ENCODE data around the gene PGF.
"Not testable (repeated sequence)": the region's sequence is repeated elsewhere in the genome, so short reads cannot be mapped to it uniquely, and the experiment has no call there.

The PGF gene

DNA sequence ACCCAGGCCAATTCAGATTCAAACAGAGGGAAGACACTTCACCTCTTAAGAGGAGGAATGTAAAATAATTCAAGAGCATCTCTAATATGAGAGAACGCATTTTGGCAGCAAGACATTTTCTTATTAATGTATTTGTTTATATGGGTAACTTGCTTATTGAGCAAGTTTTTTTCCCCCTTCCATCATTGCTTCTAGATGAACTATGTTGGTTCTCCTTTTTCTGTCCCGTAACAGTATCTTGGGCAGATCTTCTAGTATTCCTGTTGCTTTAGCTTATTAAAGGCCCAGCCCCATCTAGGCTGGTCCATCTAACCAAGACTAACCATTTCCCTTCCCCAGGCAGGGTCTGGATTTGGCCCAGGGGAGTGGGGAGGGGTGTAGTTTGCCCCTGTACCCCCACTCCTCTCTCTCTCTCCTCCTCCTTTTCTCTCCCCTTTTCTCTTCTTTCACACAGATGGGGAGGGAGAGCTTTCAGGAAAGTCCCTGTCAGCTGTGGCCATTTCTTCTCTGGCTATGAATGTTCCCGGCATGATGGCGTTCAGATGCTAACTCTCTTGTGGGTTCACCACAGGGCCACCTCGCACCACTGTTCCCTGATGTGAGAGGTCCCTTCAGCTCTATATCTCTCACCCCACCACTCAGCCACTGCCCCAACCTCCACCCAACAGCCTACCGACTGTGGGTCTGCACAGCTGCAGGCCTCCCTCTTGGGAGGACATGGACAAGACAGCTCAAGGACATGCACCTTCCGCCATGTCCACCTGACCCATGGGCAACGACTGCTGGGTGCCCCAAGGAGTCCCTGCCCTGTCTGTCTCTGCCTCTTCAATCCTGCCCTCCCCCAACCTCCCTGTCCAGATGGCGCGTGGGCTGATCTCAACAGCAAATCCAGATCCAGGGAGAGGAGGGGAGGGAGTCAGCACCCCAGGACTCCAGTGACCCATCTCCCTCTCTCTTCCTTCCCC is 16.6 kb downstream of the PGF start:
- DNase-seq: no peak

DNA sequence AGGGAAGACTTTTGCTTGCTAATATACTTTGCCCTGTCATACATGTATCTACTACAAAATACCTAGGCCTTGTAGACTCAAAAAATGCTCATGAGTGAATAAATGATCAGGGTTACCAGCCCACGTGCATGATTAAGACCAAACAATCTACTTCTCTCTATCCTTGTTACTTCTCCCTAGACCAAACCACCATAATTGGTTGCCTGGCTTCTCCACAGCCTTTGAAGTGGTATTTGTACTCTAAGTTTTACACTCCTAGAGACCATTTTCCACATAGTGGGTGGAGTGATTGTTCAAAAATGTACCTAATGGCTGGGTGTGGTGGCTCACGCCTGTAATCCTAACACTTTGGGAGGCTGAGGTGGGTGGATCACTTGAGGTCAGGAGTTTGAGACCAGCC is 18.2 kb downstream of the PGF start:
- no peak for DNase-seq

DNA sequence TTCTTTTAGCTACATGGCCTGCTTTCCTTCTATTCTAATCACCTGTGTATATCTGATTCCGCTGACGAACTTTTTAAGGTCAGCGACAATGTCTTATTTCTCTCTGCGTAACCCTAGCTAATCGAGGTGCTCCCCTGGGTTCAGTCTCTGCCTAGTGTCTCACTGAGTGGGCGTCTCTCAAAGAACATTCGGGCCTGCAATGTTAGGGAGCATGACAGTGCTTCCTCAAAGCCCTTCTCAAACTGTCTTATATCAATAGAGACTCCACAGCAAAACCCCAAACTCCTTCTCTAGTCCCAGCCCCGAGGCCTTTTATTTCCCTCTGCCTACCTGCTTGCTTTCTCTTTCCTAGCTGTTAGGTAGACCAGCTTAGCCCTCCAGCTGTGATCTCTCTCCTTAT is 18.7 kb downstream of the PGF start:
- DNase-seq: no peak

DNA sequence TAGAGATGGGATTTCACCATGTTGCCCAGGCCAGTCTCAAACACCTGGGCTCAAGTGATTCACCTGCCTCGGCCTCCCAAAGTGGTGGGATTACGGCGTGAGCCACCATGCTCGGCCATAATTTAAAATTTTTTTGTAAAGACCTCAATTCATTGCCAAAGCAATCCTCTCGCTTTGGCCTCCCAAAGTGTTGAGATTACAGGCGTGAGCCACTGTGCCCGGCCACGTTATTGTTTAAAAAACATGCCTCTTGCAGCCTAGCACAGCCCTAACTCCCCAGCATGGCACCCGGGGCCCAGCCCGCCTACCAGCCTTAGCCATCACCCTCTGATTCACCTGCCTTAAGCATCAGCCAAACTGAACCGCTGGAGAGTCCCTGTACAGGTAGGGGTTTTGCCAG is 19.2 kb downstream of the PGF start:
- DNase-seq: no peak

DNA sequence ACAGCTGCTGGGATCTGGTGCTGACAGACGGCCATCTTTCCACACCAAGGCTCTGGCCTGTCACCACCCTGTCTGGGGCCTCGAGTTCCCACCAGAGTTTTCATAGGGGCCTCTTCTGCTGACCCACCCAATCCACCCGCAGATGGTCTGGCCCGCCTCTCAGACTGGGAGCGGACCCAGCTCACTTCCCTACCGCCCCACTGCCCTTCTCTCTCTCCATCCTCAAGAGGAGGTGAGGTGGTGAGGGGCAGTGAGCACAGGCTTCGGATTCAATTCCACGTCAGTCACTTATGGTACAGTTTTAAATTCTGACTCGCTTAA is 20.1 kb downstream of the PGF start:
- no peak for DNase-seq

DNA sequence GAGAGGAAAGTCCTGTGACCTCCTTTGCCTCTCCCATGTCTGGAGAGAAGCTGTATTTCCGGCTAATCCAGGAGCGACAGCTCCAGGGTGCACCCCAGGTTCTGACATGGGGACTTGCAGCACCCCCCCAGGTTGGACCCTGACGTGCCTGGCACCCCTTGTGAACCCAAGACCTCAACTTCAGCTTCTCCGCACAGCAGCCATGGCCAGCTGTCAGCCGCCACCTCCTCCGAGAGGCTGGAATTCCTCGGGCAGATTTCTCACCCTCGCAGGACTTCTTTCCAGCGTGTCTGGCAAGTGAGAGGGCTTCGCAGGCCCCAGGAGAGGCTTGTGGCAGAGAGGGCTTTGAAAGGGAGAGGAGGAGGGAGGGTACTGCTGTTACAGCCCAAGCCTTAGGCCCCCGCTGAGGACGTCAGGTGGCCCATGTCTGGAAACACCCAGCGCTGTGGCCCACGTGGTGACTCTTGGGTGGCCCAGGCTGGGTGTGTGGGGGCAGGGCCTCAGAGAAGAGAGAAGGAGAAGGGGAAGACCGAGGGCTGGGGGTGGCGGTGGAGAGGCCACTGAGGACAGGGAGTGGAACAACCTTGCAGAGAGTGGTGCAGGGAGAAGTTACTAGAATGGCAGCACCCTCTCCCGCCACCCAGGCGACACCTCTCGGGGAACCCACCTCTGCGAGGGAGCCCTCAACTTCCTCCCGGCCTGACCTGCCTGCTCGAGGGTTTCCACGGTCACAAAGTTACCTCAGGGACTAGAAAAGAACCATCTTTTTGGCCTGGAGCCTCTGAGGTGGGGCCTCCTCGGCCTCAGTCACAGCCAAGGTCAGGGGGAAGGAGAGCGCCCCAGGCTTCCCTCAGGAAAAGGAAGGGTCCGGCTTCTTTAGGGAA is 20.7 kb downstream of the PGF start:
- no peak for DNase-seq

DNA sequence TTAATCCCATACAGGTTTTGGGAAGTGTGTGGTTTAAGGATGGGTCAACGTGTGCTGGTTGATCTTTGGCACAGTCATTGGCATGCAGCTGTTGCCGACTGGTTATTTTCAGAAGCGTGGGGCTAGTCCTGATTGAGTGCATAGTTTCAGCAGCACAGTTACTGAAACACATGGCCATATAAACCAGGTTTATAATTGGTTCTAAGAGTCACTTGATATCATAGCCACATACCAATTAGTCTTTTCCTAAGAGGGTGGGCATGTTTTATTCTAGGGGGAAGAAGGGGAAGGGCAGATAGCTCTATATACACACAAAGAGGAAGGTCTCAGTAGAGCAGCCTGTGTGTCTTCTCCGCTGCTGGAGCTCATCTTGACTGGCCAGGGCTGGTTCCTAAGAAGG is 21.4 kb downstream of the PGF start:
- no peak for DNase-seq

DNA sequence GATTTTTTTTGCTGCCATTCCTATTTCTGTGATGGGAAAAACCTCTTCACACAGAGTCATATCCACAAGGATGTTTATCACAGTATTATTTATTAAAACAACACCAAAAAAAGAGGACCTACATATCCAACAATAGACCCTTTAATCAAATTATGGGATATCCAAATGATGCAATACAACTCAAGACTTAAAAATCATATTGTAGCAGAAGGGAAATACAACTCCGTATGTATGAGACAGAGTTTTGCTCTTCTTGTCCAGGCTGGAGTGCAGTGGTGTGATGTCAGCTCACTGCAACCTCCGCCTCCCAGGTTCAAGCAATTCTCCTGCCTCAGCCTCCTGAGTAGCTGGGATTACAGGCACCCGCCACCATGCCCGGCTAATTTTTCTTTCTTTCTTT is 22.5 kb downstream of the PGF start:
- not testable (repeated sequence) for DNase-seq

DNA sequence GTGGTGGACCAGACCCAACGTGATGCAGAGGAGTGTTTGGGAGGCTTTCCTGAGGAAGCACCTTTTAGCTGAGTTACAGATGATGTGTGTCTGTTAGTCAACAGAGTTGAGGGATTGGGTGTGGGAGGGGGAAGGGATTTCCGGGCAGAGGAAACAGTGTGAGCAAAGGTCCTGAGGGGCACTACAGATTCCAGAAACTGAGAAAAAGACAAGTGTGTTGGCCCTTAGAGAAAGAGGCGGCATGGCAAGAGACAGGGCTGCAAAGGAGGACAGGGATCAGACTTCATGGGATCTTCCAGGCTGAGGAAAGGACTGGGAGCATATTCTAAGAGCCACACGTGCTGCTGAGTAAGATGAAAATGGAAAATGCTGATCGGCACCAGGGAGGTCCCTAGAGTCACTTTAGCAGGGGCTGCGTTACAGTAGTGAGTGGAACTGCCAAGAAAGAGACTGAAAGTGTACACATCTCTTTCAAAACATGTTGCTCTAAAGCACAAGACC is 22.9 kb downstream of the PGF start:
- DNase-seq: no peak

DNA sequence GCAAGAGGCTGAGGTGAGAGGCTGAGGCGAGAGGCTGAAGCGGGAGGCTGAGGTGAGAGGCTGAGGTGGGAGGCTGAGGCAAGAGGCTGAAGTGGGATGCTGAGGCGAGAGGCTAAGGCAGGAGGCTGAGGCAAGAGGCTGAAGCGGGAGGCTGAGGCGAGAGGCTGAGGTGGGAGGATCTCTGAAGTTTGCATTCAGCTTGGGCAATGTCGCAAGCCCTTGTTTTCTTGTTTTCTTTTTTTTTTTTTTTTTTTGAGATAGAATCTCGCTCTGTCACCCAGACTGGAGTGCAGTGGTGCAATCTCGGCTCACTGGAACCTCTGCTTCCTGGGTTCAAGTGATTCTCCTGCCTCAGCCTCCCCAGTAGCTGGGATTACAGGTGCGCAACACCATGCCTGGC is 23.7 kb downstream of the PGF start:
- DNase-seq: not testable (repeated sequence)

DNA sequence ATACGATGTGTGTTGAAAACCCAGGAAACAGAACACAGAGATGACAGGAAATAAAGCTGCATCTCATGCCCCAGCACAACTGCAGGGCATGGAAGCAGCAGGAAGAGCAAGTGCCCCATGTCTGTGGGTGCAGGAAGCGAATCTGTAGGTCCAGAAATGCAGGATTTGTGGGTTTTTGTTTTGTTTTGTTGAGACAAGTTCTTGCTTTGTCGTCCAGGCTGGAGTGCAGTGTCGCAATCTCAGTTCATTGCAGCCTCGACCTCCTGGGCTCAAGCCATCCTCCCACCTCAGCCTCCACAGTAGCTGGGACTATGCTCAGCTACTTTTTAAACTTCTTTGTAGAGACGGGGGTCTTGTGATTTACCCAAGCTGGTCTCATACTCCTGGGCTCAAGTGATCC is 26.2 kb downstream of the PGF start:
- no peak for DNase-seq

DNA sequence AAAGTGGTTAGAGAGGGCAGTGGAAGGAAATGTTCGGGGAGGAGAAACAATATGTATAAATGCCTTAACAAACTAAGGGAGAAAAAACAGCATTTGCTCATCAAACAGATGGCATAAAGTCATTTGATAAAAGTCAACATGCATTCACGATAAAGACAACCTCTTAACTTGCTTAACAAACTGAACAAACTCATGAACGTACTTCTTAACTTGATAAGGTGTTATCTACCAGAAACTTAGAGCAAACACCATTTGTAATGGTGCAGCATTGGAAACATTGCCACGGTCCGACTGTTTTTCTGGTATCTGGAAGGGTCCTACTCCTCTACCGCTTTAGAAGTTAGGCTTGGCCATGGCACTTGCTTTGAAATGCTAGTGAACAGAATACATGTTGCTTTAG is 28.2 kb downstream of the PGF start:
- DNase-seq: no peak

DNA sequence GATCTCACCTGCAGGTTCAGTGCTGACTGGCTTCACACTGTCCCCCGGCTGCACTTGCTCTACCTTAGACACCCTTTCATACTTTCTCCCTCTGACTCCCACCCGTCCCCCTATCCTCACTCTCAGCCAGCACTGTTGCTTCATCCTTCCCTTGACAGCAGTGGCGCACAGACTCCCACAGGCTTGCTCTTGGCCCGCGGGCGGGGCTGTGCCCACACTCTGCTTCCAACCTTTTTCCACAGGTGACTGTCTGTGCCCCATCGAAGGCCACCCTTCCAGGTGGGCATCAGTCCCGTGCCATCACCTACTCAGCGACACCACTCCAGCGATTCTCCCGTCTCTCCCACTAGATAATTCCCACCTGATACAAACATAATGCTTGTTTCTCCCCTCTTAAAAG is 31.3 kb downstream of the PGF start:
- no peak for DNase-seq

DNA sequence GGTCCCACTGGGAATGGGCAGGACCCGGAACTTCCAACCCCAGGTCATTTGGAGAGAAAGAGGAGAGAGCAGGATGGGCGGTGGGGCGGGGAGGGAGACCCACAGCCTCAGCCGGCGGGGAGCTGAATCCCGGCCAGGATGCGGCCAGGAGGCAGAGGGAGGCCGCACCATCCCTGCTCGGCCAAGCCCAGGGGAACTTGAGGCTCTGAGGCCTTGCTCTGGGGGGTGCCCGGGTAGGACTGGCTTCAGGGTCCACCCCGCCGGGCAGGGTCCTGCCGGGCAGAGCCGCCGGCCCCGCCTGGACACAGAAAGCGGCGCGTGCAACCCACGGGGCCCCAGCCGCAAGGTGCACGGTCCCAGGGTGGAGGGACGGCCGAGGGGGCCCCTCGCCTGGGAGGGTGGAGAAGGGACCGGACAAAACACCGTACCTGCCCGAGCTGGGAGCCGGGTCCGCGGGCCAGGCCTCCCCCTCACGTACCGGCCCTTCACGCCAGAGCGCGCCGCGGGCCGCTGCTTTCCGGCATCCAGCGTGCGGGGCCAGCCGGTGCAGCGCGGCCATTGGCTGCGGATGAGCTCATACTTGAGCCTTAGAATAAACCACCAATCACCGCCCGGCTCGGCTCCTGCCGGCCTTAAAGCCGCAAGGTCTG is 32.5 kb downstream of the PGF start, which contains the start of gene RPS6KL1:
TSS of gene RPS6KL1 (minus strand) at position 509 of the 650 bp plus-strand sequence. CDS start 1,719 bp downstream, outside the sequence.
- DNase-seq: peak; percentile 72

DNA sequence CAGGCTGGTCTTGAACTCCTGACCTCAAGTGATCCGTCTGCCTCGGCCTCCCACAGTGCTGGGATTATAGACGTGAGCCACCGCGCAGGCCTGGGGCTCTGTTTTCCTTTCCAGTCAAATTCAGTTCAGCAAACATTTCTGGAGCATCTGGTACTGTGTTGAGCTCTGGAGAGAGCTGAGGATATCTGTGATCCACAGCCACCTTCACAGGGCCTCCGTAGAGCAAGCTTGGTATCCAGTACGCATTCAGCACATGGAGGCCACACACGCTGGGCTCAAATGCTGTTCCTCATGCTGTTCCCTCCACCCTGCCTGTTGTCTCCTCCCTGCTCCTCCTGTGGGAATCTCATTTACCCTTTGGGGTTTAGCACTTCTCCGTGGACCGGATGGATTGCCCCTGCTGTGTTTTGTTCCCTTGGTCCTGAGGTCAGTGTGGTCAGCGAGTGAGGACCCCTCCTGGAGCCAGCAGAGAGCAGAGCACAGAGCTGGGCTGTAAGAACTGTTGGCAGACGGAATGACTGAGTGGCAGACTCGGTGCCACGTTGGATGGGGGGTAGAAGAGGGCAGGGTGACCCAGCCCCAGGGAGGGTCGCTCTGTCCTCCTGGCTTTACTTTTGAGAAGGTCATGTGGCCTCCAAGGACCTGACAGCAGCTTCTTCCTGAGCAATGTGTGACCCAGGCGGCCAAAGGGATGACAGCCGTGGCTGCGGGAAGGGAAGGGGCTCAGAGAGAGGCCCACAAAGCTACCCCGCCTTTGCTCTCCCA is 33.2 kb downstream of the PGF start:
- no peak for DNase-seq

DNA sequence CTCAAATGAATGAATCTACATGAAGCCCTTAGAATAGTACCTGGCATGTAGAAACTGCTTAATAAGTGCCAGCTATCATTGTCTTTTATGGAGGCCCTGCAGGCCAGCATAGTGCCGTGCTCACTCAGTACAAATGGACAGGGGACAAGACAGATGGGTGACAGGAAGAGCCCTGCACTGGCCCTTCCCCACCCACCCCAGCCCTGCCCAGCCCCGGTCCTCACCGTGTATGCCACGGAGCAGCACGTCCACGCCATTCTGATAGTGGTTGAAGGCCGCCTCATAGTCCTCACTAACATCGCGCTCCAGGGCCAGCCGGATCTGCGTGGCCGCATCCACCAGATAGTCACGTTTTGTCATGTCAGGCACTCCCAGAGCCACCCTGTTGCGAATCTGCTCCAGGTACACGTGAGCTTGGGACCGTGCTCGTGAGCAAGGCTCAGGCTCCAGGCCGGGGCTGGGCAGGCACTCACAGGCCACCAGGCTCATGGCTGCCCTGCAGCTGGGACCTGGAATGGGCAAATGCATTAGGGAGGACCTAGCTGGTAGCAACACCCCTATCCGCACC is 34.3 kb downstream of the PGF start:
- no peak for DNase-seq

DNA sequence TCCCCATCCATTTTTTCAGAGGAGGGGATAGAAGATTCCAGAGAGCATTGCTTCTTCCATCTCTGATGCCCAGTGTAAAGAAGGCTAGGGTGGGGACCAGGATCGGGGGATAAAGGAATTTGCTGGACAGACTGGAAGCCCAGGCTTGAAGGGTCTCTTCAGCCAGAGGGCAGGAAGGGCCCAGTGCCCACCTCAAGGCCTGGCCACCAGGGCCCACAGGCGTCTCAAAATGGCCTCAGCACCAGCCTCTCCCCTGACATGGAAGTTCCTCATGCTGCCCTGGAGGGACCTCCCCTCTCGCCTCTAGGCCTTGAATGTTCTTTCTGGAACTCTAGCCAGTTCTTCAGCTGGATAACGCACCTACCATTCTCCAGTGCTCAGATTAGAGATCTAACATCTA is 35.1 kb downstream of the PGF start:
- no peak for DNase-seq

DNA sequence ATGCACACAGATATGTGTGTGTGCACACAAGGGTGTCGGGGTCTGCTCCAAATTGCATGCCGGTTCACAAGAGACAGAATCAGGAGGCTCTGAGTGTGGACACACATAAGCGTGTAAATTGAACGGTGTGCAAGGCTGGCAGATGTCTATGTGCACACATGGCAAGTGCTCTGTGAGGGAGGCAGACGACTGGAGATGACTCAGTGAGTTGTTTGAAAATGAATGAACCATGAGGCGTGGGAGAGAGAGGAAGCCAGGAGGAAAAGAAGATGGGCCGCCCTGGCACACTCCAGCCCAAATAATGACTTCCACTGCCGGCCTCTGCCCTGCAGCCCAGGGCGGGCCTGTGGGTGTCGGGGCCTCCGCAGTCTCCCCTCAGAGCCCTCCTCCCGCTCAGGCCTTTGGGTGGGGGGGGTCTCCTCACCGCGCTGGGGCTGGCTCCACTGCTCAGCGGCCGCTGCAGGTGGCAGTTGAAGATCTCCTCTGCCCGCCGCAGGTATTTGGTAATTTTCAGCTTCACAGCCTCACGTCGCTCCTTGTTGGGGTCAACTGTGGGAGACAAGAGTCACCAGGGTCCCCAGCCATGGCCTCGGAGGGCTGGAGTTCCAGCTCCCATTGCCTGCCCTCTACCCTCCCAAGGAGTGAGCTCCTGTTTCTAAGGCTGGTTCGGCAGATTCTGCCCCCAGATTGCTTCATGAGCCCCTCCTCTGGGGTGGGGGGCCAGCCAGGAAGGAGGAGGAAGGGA is 35.8 kb downstream of the PGF start:
- no peak for DNase-seq

DNA sequence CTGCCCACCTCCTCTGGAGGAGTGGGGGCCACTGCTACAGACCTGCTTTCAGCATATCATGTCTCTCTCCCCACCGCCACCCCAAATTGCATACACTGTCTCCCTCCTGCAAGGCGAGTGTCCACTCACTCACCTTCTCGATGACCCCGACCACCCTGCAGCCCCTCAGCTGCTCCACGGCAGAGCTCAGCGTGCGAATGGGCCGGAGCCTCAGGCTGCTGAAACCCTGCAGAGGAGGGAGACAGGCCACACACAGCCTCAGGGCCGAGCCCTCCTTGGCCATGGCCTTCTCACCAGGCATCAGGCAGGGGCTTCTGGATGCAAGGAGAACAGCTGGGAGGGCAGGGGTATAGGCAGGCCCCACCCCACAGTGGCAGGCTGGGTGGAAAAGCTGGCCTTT is 37.0 kb downstream of the PGF start:
- DNase-seq: no peak

DNA sequence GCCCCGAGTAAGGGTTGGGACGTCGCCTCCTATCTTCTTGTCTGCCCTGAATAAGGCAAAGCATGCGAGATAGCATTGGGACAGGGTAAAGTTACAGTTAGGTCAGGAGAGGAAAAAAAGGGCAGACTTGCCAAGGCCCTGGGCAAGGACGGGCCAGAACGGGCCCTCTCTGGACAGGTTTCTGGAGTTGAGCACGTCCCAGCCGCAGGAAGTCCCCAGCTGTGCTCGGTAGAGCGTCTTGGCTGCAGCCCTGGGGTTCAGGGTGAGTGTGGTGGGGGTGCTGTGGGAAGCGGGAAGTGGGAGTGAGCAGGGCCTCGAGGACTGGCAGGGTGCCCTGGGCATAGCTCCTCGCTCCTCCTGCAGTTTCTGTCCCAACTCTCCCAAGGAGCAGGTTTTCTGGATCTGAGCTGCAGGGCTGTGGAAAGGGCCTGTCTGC is 37.7 kb downstream of the PGF start:
- DNase-seq: no peak

DNA sequence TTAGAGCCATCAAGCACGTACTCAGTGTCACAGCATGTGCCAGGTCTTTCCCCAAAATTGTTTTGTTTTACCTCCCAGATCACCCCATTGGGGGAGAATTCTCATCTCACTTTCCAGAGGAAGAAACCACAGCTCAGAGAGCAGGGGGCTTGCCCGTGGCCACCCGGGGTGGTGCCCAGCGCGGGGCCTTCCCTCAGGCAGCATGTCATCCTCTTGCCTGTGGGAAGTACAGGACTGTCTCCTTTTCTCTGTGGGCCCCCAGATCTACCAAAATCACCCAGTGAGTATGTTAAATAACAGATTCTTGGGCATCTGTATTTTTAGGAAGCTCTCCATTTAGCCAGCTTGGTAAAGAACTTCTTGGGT is 38.2 kb downstream of the PGF start:
- no peak for DNase-seq
